Measurements from ENCODE around the gene WDFY4.
A peak's percentile ranks its signal among the peaks of the same experiment; 100 is the strongest.

Gene WDFY4

DNA sequence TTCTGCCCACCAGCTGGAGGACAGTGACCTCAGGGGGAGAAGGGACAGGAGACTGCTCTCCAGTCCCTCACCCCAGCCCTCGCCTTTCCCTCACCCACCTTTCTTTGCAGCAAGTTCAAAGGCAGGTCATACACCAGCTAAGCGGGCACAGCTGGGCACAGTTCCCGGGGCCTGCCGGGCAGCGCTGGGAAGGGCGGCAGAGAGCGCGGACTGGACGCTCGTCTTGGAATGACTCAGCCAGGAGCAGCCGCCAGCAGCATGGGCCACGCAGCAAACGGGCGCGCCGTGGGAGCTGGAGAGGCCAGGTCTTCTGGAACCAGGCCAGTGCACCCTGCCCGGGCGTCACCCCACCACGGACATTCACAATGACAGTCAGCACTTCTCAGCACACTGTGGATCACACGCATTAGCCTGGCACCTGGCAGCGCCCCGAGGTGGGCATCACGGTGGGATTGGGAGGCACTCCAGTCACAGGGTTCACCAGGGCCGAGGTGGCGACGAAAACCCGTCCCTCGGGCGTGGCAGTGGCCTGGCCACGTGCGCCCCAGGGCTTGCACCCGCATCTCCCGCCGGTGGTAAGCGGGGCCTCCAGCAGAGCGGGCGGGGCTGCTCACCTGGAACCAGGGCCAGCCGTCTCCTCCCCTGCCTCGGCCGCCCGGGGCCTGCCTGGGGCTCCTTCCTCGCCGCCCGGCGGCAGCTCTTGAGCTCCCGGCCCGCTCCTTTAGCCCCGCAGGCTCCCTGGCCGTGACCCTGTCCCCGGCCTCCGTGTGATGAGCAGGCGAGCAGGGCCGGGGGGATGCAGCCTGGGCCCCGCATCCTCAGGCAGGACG lies 29.0 kb upstream of the WDFY4 start:
- peak in 1 of 2 experiments; percentile 14 for DNase-seq

DNA sequence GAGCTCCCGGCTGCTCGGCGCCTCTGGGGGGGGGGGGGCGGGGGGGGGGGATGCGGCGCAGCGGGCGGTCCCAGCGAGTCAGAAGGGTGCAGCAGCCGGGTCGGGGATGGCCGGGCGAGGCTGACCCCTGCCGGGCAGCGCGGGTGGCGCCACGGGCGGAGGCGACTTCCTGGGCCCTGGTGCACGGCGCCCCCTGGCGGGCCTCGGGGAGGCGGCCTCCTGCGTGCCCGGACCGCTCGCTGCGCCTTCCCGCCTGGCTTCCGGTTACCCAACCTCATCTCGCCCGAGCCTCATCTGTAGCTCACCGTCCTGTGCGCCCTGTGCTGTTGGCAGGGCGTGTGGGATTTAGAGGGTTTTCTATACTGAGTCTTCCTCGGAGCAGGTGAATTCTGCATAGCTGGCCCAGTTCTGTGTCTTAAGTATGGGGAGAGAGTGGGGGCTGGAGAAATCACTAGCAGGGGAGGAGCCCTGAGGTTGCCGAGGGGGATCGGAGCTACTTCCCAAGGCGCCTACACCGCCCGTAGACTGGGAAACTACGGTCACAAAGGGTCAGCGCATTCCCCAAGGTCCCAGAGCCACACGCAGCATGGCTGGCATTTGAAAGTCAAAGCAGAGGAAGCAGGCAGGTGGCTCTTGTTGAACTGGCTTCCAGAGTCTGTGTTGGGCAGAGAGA lies 28.3 kb upstream of the WDFY4 start:
- DNase-seq, result peak; percentile 70 to 77

DNA sequence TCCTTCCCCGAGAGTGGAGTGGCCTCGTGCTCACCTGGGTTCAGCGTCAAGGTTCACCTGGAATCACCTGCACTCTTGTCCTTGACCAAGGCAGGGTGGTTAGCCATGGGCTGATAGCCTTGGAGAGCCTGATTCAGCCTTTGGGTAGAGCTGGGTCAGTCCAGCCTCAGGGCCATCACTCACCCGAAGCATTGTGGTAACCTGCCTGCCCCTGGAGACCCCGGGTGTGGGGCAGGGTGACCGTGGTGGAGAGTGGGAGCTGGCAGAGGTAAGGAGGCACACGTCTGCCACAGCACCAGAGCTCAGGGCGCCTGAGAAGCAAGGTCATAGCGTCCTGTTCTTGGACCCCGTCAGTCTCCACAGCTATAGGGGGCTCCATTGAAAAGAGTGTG lies 27.8 kb upstream of the WDFY4 start:
- no peak for DNase-seq

DNA sequence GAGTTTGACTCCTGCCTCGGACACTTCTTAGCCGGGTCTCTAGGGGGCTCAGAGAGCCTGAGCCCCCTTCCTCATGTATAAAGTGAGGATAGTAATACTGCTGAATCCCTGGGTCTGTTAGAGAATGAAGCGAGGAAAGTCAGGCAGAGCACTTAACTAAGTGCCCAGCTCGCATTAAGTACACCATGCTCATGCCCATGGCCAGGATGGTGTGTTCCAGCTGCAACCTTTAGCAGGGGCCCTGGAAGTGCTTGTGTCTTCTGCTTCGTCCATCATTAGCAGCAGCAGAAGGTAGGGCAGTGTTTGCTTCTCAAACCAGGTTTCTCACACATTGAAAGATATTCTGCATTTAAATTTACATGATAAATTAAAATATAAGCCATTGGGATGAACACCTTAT lies 27.3 kb upstream of the WDFY4 start:
- no peak for DNase-seq

DNA sequence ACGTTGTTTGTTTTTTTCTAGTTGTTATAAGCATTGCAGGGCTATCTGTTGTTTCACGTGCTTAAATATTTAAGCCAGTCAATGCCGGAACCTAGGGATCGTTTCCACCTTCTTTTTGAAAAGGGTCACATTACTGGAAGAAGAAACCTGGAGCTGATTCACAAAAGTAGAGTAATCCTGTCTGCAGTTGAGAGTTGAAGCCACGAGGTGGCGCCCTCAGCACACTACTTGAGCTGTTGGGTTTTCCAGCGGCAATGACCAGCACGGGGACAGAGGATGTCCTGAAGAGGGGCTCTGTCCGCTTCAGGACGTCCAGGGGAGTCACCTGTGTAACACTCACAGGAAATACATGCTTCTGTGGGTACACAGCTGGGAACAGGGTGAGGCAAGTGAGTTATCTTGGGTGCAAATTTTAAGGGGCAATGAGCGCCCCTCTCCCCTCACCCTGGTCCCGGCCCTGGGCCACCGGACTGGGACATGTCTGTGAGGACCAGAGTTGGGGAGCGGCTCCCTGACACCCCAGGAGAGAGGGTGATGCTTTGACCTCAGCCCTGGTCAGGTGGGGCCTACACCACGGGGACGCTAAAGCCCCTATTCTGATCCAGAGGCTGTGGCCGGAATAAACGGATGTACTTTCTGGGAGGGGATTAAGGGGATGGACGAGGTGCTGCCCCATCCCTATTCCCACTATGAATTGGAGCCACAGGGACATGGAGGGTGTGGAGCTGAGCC lies 26.3 kb upstream of the WDFY4 start:
- peak; percentile 47 to 67 for DNase-seq

DNA sequence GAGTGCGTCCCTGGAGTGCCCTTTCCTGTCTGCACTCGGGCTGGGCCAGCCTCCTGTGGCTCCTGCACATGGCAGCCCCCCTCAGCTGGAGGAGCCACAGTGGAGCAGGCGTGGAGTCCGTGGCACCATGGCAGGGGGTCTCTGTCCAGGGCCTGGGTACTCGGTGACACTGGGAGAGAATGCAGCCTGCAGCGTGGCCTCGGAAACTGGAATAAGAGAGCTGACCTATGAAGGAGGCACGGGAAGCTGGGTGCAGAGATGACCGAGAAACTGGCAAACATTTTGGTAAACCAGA lies 25.8 kb upstream of the WDFY4 start:
- DNase-seq, result no peak

DNA sequence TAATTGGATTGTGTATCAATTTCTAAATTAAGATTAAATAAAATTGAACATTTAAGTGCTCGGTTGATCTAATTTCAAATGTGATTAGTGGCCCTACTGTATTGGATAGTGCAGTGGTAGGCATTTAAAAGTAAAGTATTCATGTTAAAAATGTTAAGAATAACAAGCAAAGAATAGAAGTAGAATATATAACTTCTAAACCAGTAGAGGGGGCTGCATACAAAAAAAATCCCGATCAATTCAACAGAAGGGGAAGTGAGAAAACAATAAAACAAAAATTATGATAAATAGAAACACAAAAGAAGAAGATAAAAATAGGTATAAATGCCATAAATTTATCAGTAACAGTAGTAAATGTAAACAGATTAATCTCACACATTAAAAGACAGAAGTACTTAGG lies 24.9 kb upstream of the WDFY4 start:
- no peak for DNase-seq

DNA sequence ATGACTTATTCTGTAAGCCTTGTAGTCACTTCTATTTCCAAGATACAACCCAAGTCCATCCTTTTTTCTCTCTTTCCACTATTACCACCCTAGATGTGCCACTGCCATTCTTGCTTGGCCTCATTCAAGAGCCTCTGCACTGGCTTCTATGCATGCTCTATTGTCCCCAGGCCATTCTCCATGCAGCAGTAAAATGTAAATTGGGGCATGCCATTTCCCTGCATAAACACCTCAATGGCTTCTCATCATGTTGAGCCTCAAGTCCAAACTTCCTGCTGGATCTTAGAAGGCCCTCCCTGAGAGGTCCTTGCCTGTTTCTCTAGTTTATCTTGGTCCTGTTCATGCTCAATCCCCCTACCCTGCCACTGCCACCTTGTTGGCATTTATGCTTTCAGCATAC lies 23.2 kb upstream of the WDFY4 start:
- DNase-seq, result no peak

DNA sequence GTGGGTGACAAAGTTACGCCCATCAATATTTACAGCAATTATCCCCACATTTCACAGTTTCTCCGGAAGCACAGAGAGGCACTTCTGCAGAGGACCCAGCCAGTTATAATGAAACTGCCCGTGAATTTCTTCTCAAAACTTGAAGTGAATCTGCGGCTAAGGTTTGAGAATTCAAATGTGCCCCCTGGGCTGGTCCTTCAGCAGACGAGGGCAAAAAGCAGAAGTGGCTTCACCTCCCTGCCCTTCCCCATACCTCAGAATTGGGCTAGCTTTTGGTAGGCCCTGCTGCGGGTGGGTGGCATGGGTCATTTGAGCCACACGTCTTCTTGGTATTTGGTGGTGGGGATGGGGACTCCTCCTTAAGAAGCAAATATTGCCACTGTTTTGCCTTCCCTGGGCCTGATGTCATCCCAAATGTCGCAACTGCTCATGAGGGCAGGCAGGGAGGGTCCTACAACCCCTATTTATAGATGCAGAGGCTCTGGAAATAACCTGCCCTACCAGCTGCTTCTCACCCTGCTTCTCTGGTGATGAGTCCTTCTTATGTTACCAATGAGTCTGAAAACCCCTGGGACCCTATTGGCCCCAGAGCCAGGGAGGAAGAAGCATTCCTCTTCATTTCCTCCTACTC lies 16.6 kb upstream of the WDFY4 start:
- no peak for DNase-seq

DNA sequence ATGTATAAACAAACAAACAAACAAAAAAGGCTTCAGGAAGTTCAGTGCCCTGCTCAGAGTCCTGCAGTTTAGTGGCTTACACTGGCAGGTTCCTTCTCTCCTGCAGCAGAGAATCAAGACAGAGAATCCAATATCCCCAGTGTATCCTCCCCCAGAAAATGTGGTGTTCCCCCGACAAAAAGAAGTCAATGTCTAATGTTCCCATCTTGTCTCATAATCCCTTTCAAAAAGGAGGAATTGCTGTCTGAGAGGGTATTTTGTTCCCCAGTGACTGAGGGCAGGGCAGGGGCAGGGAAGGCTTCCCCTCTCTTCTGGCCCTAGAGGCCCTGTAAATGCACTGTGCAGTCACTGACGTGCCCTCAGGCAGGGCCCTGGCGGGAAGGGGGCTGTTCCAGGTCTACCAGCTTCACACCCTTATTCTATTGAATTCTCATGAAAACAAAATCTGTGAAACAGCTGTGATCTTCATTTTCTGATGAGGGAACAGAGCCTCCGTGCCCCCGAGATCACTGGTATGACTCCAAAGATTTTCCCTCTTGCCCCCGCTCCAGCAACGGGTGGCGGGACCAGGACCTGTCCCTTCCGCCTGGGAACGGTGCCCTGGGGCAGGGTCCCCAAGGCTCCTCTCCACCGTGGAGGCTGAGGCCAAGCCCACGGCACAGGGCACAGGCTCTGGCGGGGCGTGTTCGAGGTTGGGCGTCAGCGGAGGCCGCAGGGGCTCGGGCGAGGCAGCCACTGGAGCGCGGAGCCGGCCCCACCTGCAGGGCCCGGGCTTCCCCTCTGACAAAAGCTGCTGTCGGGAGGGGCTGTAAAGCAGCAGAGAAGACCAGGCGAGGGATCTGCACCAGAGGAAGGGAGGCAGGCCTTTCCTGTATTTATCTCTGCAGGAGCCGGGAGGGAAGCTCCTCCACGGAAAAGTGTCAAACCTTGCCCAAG lies 13.4 kb upstream of the WDFY4 start:
- no peak for DNase-seq

DNA sequence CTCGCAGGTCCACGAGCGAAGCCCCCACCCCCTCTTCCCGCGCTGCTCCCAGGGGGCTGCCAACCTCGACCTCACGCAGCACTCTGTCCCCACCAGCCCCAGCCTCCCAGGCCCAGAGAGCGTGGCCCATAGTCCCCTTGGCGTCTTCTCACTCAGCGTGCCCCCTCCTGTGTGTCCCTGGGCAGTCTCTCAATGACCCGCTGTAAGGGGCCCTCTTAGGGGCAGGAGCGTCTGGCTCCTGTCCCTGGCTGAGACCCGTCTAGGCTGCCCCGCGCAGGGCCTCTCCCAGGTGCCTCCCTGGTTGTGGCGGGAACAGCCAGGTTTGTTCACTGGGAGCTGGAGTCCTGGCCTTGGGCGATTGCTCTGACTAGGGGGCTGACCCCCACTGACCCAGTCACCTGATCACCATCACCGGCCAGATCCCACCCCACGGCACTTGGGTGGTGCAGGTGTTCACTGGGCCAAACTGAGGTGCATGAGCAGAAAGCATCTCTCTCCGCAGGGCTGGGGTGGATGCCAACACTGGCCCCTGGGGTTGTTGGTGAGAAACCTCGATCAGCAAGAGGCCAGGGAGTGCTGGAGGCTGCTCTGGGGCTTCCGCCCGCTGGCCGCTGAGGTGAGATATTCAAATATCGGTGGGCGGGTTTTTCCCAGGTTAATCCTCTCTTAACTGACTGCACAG lies 12.6 kb upstream of the WDFY4 start:
- DNase-seq, result no peak

DNA sequence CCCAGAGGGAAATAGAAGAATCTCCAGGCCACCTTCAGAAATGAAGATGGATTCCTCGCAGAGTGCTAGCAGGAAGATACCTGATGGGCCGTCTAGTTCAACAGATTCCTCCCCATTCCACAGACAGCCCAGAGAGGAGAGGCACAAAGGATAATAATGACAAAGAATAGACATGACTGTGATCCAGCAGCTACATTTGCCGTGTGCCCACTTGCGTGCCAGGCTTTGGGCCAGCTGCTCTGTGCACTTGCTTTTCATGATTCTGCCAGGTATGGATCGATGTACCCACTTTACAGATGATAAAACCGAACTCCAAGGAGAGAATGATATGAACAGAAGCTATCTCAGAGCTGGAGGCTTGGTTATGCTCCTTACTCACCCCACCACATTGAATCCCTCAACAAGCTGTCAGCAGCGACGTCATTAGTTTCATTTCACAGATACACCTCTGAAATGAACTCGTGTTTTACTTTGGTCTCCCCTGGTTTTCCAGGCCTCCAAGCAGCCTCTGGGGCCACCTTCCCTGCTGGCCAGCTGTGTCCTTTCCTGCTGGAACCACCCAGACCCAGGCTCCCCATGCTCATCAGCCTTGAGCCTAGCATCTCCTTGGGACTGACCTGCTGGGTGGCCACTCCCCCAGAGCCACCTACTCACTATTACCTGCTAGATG lies 11.9 kb upstream of the WDFY4 start:
- DNase-seq, result no peak

DNA sequence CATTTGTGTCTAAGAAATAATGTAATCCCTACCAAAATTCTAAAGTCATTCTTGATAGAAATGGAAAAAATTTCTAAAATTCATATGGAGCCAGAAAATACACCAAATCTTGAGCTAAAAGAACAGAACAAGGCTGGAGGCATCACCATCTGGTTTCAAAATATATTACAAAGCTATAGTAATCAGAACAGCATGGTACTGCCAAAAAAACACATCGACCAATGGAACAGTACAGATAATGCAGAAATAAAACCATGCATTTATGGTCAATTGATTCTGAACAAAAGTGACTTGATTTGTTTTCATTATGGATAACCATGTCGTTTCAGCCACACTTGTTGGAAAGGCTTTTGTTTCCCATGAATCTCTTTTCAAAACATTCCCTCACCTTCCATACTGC lies 7.0 kb upstream of the WDFY4 start:
- no peak for DNase-seq

DNA sequence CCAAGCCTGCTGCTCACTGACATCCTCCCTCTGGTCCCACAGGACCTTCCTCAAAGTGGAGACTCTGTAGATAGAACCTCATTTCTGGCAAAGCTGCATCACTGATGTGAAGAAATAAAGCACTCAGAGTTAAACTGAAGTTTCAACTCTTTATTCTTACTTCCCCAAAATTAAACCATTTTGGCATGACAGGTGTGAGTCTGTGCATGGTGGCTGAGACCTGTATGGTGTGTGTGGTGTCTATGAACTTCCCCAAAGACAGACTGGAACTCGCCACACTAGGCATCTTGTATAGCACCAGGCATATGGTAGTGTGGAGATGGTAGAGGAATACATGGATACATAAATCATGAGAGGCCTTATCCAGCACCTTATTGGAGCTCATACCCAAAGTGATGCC lies 6.6 kb upstream of the WDFY4 start:
- DNase-seq, result no peak

DNA sequence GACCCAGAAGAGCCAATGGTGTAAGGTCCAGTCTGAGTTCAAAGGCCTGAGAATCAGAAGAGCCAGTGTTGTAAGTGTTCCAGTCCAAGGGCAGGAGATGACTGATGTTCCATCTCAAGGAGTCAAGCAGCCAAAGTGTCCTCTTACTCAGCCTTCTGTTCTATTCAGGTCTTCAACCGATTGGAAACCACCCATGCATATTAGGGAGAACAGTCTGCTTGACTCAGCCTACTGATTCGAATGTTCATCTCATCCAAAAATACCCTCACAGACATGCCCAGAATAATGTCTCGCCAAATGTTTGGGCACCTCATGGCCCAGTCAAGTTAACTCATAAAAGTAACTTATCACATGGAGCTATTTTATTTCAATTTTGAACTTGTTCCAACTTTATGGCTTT lies 2.9 kb upstream of the WDFY4 start:
- DNase-seq, result no peak

DNA sequence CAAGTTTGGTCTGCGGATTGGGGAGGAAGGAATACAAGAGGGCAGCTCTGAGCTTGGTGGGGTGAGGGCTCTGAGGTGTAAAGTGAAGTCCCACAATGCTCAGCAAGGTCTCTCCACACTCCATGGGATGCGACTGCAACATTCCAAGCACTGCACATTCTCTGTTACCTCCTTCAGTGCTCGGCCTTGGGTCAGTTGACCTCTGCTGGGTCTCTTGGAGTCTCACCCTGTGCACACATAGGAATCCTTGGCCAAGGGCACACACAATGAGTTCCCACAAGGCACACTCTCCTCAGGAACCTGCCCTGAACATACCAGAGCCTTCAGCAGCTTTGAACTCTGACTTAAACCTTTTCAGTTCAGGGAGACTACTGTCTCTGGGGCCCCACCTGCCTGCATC lies 2.4 kb upstream of the WDFY4 start:
- DNase-seq, result no peak

DNA sequence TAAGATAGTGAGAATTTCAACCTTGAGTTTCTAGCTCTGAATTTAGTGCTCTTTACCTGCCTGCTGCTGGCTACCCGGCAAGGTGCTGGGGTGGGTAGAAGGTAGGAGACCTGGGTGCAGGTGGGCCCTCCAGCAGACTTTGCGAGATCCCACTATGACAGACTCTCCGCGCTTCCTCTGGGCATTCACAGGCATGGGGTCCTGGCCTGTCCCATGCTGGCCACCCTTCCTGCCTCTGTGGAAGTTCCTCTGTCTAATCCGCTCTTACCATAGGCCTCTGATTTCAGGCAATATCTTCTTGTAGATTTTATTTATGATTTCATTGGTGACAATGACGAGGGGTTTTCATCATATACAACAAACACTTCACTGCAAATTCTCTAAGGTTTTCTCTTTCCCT lies 1.2 kb upstream of the WDFY4 start:
- no peak for DNase-seq

DNA sequence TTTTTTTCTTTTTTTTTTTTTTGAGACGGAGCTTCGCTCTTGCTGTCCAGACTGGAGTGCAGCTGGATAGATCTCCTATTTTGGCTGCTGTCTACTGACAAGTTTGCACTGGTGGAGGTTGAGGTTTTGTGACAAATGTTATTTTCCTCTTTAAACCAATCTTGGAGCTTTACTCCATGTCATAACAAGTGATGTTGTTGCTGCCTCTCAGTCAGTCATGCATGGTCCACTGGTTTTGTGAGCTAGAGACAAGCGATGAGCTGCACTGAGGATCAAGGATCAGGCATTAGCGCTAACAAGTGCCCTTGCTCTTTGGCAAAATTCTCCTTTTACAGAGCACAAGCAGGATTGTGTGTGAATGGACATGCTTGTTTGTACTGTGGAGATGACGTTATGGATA lies 805 bp upstream of the WDFY4 start:
- no peak for DNase-seq

DNA sequence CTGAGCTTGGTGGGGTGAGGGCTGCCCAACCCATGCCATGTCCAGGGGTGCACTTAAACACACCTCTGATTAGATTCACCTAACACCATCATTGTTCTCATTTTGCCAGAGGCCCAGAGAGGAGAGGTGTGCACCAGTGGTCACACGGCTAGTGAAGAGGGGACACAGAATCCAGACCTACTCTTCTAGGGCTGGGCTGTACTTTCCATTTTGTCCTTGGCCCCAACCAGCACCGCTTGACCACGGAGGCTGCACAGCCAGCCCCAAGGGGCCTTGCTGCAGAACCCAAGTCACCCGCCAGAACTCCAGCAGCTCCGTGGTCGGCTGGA lies 246 bp upstream of the WDFY4 start:
- DNase-seq, result no peak

DNA sequence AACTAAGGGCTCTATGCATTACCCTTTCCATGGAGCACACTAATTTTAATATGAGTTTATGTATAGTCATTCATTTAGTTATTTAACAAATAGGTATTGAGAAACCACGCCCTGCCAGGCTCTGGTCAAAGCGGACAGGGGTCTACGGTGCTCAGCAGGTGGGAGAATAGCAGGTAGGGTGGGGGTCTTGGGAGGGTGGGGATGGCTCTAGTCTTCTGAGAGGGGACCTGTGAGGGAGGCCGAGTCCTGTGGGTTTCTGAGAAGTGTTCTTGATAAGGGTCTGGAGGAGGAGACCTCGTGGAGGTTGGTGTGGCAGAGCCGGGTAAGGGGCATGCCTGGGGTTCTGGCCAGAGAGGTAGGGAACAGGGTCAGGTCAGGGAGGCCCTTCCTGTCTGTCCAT lies 1.1 kb downstream of the WDFY4 start:
- no peak for DNase-seq

DNA sequence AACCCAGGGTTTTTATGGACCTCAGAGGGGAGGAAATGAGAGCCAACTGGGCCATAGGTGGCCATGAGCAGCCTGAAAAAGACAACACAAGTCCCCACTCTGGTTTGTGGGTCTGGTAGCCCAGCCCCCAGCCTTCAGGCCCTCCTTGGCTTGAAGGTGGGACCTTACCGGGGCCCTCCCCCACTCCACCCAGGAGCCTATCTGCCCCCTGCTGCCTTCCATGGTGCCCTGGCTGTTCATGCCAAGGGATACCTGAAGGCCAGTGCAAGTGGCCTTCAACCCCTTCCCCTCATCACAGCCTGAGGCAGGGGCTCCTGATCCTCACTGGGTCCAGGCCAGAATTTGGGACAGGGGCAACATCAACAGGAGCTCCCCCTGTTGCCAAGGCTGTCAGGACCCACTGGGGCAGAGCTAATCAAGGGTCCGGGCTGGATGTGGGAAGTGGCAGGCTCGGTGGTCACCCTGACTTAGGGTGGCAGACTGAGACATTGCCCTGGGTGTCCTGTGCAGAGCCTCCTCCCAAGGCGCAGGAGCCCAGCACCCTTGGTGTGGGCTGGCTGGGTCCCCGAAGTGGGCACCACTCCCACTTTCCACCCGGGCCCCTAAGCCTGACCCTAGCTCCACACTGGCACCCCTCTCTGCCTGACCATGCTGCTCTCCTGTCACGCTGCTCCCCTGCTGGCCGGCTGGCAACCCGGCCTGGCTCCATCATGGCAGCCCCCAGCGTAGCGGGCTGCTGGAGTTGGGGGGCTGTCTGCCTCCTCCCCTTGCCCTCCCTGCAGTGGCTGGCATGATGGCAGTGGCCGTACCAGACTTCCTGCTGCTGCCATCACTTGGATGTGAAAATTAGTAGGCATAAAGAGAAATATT lies 6.4 kb downstream of the WDFY4 start:
- no peak for DNase-seq

All from NCI-H2081 (cell line).